PFSK-1 (cell line): ENCODE results near the gene EVX2.

Source experiments
- POLR2AphosphoS5 ChIP-seq: IDR thresholded peaks from 2 replicates; pipeline ENCODE4 v1.6.1; 2012; ENCODE audit warnings: low read depth, mild to moderate bottlenecking, control low read depth, low read length, moderate library complexity
- TAF1 ChIP-seq: IDR thresholded peaks from 2 replicates; pipeline ENCODE4 v1.6.1; 2012; ENCODE audit warnings: low read length, control low read depth, borderline replicate concordance; ENCODE audit not compliant: insufficient read depth

- TF ChIP-seq POLR2AphosphoS5 (no peak), TAF1 (no peak)
Measured at GRCh38 chr2:176056406-176056805, 27.4 kb downstream of the EVX2 start.
